A673 (cell line): ENCODE measurements around the gene SDK1.

Experiments used
- EZH2 ChIP-seq: fragments of 200-600 bp; sonication (generic); IDR thresholded peaks from 2 replicates; pipeline ENCODE4 v1.6.1; 2017; ENCODE audit warnings: borderline replicate concordance, low read depth, mild to moderate bottlenecking, mixed read lengths, antibody characterized with exemption, low read length; ENCODE audit not compliant: poor library complexity, severe bottlenecking
- TF ChIP-seq, protein P1 (sequence below): fragments of 300-800, 200-600 bp; sonication (generic); conservative IDR thresholded peaks from 2 replicates; pipeline ENCODE4 v1.5.1; 2017; ENCODE audit warnings: low read depth, mild to moderate bottlenecking, antibody characterized with exemption, low read length, moderate library complexity, mixed read lengths

DNA sequence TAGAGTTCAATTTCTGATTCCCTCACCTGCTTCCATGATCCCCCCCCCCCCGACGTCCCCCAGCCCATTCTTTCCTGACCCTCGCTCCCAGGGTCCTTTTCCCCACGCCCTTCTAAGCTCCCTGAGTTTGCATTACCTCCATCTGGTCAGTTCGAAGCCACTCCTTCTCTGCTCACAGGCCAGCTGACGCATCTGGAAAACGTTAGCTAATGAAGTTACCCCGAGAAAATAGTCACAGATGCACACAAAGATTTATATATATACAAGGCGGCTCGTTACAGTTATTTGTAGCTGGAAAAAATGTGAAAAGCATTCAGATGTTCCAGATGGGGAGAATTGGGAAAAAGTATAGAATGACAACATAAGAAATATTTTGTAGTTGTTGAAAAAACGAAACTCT lies 751.1 kb downstream of the SDK1 start:
- TF ChIP-seq, protein P1, sequence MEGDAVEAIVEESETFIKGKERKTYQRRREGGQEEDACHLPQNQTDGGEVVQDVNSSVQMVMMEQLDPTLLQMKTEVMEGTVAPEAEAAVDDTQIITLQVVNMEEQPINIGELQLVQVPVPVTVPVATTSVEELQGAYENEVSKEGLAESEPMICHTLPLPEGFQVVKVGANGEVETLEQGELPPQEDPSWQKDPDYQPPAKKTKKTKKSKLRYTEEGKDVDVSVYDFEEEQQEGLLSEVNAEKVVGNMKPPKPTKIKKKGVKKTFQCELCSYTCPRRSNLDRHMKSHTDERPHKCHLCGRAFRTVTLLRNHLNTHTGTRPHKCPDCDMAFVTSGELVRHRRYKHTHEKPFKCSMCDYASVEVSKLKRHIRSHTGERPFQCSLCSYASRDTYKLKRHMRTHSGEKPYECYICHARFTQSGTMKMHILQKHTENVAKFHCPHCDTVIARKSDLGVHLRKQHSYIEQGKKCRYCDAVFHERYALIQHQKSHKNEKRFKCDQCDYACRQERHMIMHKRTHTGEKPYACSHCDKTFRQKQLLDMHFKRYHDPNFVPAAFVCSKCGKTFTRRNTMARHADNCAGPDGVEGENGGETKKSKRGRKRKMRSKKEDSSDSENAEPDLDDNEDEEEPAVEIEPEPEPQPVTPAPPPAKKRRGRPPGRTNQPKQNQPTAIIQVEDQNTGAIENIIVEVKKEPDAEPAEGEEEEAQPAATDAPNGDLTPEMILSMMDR, result no peak
- TF ChIP-seq EZH2, result no peak
